H9 (cell line): Measurements from ENCODE around the gene VIT. TPM values are rescaled to one million over a fixed set of nuclear protein-coding genes. Genes with fewer than 3 reads are reported as not detected.

Source experiments
- DNase-seq: peaks from one replicate; pipeline ENCODE4 v3.0.0-alpha.2; 2017
- H2AFZ ChIP-seq: one replicate; pipeline ENCODE4 v1.6.1; 2013; ENCODE audit warnings: mild to moderate bottlenecking, low read length, control low read depth, moderate library complexity
- H2AK5ac ChIP-seq: 2 replicates; pipeline ENCODE4 v1.6.1; 2013; ENCODE audit warnings: low read length, control low read depth, mixed read lengths; ENCODE audit not compliant: insufficient read length
- H2BK120ac ChIP-seq: one replicate; pipeline ENCODE4 v1.6.1; 2013; ENCODE audit warnings: low read depth, mild to moderate bottlenecking, low read length, control low read depth, inconsistent platforms; ENCODE audit not compliant: poor library complexity, severe bottlenecking
- H2BK12ac ChIP-seq: 2 replicates; pipeline ENCODE4 v1.6.1; 2013; ENCODE audit warnings: low read length, control low read depth, mixed read lengths, low read depth; ENCODE audit not compliant: insufficient read length
- H2BK15ac ChIP-seq: 2 replicates; pipeline ENCODE4 v1.6.1; 2013; ENCODE audit warnings: low read depth, low read length, control low read depth
- H2BK20ac ChIP-seq: one replicate; pipeline ENCODE4 v1.6.1; 2013; ENCODE audit warnings: low read depth, mild to moderate bottlenecking, low read length, control low read depth, inconsistent platforms; ENCODE audit not compliant: poor library complexity, severe bottlenecking
- H2BK5ac ChIP-seq: 2 replicates; pipeline ENCODE4 v1.6.1; 2013; ENCODE audit warnings: low read length, control low read depth, mixed read lengths; ENCODE audit not compliant: insufficient read length
- H3K14ac ChIP-seq: 2 replicates; pipeline ENCODE4 v1.6.1; 2013; ENCODE audit warnings: low read length, control low read depth; ENCODE audit not compliant: insufficient read depth
- H3K18ac ChIP-seq: 2 replicates; pipeline ENCODE4 v1.6.1; 2013; ENCODE audit warnings: low read depth, mild to moderate bottlenecking, mixed read lengths, low read length, control low read depth; ENCODE audit not compliant: insufficient read length
- H3K23ac ChIP-seq: 2 replicates; pipeline ENCODE4 v1.6.1; 2013; ENCODE audit warnings: low read length, control low read depth, mixed read lengths, low read depth; ENCODE audit not compliant: insufficient read length
- H3K23me2 ChIP-seq: 2 replicates; pipeline ENCODE4 v1.6.1; 2013; ENCODE audit warnings: low read depth, mild to moderate bottlenecking, mixed read lengths, low read length, control low read depth; ENCODE audit not compliant: insufficient read length, poor library complexity, severe bottlenecking
- H3K27ac ChIP-seq: 2 replicates; pipeline ENCODE4 v1.5.1; 2013; ENCODE audit warnings: low read length, control low read depth, mixed read lengths, low read depth; ENCODE audit not compliant: insufficient read length
- H3K27me3 ChIP-seq: 2 replicates; pipeline ENCODE4 v1.6.1; 2013; ENCODE audit warnings: low read length, control low read depth, inconsistent platforms; ENCODE audit not compliant: insufficient read depth
- H3K4ac ChIP-seq: 2 replicates; pipeline ENCODE4 v1.6.1; 2013; ENCODE audit warnings: low read depth, mild to moderate bottlenecking, control low read depth, inconsistent platforms, low read length, moderate library complexity
- H3K4me1 ChIP-seq: 2 replicates; pipeline ENCODE4 v1.6.1; 2013; ENCODE audit warnings: low read length, control low read depth, inconsistent platforms; ENCODE audit not compliant: insufficient read depth
- H3K4me2 ChIP-seq: 2 replicates; pipeline ENCODE4 v1.6.1; 2013; ENCODE audit warnings: low read length, control low read depth, mixed read lengths; ENCODE audit not compliant: insufficient read length, insufficient read depth
- H3K56ac ChIP-seq: 2 replicates; pipeline ENCODE4 v1.6.1; 2013; ENCODE audit warnings: low read depth, mild to moderate bottlenecking, mixed read lengths, low read length, control low read depth; ENCODE audit not compliant: insufficient read length
- H3K79me1 ChIP-seq: 2 replicates; pipeline ENCODE4 v1.6.1; 2013; ENCODE audit warnings: low read depth, mild to moderate bottlenecking, moderate library complexity, low read length, control low read depth, inconsistent platforms; ENCODE audit not compliant: insufficient read depth, poor library complexity, severe bottlenecking
- H3K79me2 ChIP-seq: 2 replicates; pipeline ENCODE4 v1.6.1; 2013; ENCODE audit warnings: low read length, control low read depth, inconsistent platforms; ENCODE audit not compliant: insufficient read depth
- H3K9ac ChIP-seq: 2 replicates; pipeline ENCODE4 v1.6.1; 2013; ENCODE audit warnings: low read length, control low read depth, mixed read lengths; ENCODE audit not compliant: insufficient read length; ENCODE audit errors: extremely low read depth
- H3K9me3 ChIP-seq: one replicate; pipeline ENCODE4 v1.6.1; 2013; ENCODE audit warnings: low read depth, low read length, inconsistent platforms; ENCODE audit not compliant: control insufficient read depth
- H3T11ph ChIP-seq: one replicate; pipeline ENCODE4 v1.6.1; 2013; ENCODE audit warnings: mild to moderate bottlenecking, low read length, control low read depth, inconsistent platforms
- H4K20me1 ChIP-seq: one replicate; pipeline ENCODE4 v1.6.1; 2013; ENCODE audit not compliant: control insufficient read depth, insufficient read length, insufficient read depth
- H4K5ac ChIP-seq: 2 replicates; pipeline ENCODE4 v1.6.1; 2013; ENCODE audit warnings: low read depth, mild to moderate bottlenecking, mixed read lengths, low read length, control low read depth; ENCODE audit not compliant: insufficient read length
- H4K8ac ChIP-seq: replicated peaks from 2 replicates; pipeline ENCODE4 v1.6.1; 2013; ENCODE audit warnings: low read length, control low read depth, mixed read lengths, low read depth; ENCODE audit not compliant: insufficient read length
- H4K91ac ChIP-seq: 2 replicates; pipeline ENCODE4 v1.6.1; 2013; ENCODE audit warnings: low read depth, mild to moderate bottlenecking, moderate library complexity, mixed read lengths, low read length, control low read depth; ENCODE audit not compliant: insufficient read length
- H3K27ac Mint-ChIP-seq, 3 experiments: 2 replicates in 2 of 3; 3 replicates in 1 of 3; pipeline ENCODE4 v1.8.0; 2020 to 2021; ENCODE audit warnings: mixed read lengths in 3 of 3, mild to moderate bottlenecking in 1 of 3, moderate library complexity in 1 of 3
- H3K27me3 Mint-ChIP-seq: 2 replicates; pipeline ENCODE4 v1.8.0; 2021; ENCODE audit warnings: low read depth, mild to moderate bottlenecking, moderate library complexity, mixed read lengths
- H3K36me3 Mint-ChIP-seq, 3 experiments: 2 replicates in 2 of 3; 3 replicates in 1 of 3; pipeline ENCODE4 v1.8.0; 2020 to 2021; ENCODE audit warnings: low read depth in 3 of 3, mixed read lengths in 3 of 3; ENCODE audit not compliant: insufficient read depth in 1 of 3
- H3K4me1 Mint-ChIP-seq, 2 experiments: 2 replicates each; pipeline ENCODE4 v1.8.0; 2020; ENCODE audit warnings: mixed read lengths in 2 of 2
- H3K4me3 Mint-ChIP-seq, 2 experiments: 2 replicates in 1 of 2; 3 replicates in 1 of 2; pipeline ENCODE4 v1.8.0; 2020 to 2021; ENCODE audit warnings: mild to moderate bottlenecking in 2 of 2, mixed read lengths in 2 of 2, moderate library complexity in 1 of 2
- H3K9me3 Mint-ChIP-seq, 2 experiments: 2 replicates in 1 of 2; 3 replicates in 1 of 2; pipeline ENCODE4 v1.8.0; 2020; ENCODE audit warnings: mild to moderate bottlenecking in 2 of 2, mixed read lengths in 2 of 2, moderate library complexity in 1 of 2
- CTCF ChIP-seq: fragments of 200-600 bp; sonication (generic); conservative IDR thresholded peaks from 3 replicates; pipeline ENCODE4 v1.8.0; 2021; ENCODE audit warnings: antibody characterized with exemption, mild to moderate bottlenecking
- WGBS: extraction: QIAGEN DNeasy Blood & Tissue Kit; methylation state at CpG from one replicate; pipeline ENCODE4 v1.1.7; 2013; ENCODE audit warnings: missing lambda C conversion rate, low lambda C conversion rate, mixed read lengths; ENCODE audit not compliant: insufficient read length; ENCODE audit errors: extremely low coverage; 5-methylcytosine and 5-hydroxymethylcytosine counted together
- total RNA-seq: library from RNA; stranded (reverse); gene quantifications from 2 replicates; pipeline ENCODE4 v1.2.1, GENCODE V29; 2021

The VIT gene
- total RNA-seq, 1 experiment from 2014 or later: 0.15 TPM

GRCh38 chr2:36801088-36801487, 104.6 kb downstream of the VIT start:
- no peak overlapping the region for H3K9ac ChIP-seq
- H2AK5ac ChIP-seq: no peak overlapping the region
- H4K20me1 ChIP-seq: no peaks in the 10 kb centered on the region
- no peak overlapping the region for H3K23ac ChIP-seq
- H3K9me3 ChIP-seq: no peaks in the 10 kb centered on the region
- DNase-seq: no peak
- H2BK20ac ChIP-seq: no peak overlapping the region
- H3K4me1 ChIP-seq: no peaks in the 10 kb centered on the region; the same call in 1 of the 2 replicates
- no peak overlapping the region for H2BK5ac ChIP-seq
- H3K27me3 Mint-ChIP-seq: no peaks in the 10 kb centered on the region
- no peak overlapping the region for H4K5ac ChIP-seq
- H3K79me1 ChIP-seq: no peaks in the 10 kb centered on the region
- no peak overlapping the region for H3K4ac ChIP-seq
- no peak overlapping the region for H3K14ac ChIP-seq
- no peak overlapping the region for H4K8ac ChIP-seq
- H3K56ac ChIP-seq: no peak overlapping the region
- peaks cover 13 to 14% of the 10 kb centered on the region in 2 experiments for H3K4me1 Mint-ChIP-seq
- no peak overlapping the region for H3T11ph ChIP-seq
- H3K27ac Mint-ChIP-seq: no peak overlapping the region
- no peaks in the 10 kb centered on the region for H3K23me2 ChIP-seq
- no peaks in the 10 kb centered on the region for H3K79me2 ChIP-seq
- no peak overlapping the region for H2BK12ac ChIP-seq
- no peak overlapping the region for H3K4me3 Mint-ChIP-seq
- no peaks in the 10 kb centered on the region for H3K9me3 Mint-ChIP-seq
- no peak overlapping the region for H3K27ac ChIP-seq
- no peak overlapping the region for H2BK15ac ChIP-seq
- H3K18ac ChIP-seq: no peak overlapping the region
- no peak overlapping the region for H2BK120ac ChIP-seq
- no peak overlapping the region for H3K4me2 ChIP-seq
- no CpG with 5 or more reads among the region's 6 CpGs for WGBS
- H4K91ac ChIP-seq: no peak overlapping the region
- H3K27me3 ChIP-seq: no peaks in the 10 kb centered on the region
- H2AFZ ChIP-seq: no peak overlapping the region
- no peak for TF ChIP-seq CTCF
- H3K36me3 Mint-ChIP-seq: no peaks in the 10 kb centered on the region
